Umbilical cord (tissue), 2 donors: Measurements from ENCODE around the gene GAREM1. TPM values are rescaled to one million over a fixed set of nuclear protein-coding genes. Genes with fewer than 3 reads are reported as not detected.
"Not testable (repeated sequence)": the region's sequence is repeated elsewhere in the genome, so short reads cannot be mapped to it uniquely, and the experiment has no call there.

Experiments used
- DNase-seq: peaks from one replicate; pipeline ENCODE4 v3.0.0-alpha.2; 2015; ENCODE audit warnings: low spot score
- total RNA-seq: library from RNA; depleted of rRNA; stranded (reverse); fragments of >200 nt; gene quantifications from one replicate; pipeline ENCODE4 v1.2.3, GENCODE V29; 2014; ENCODE audit warnings: low replicate concordance; ENCODE audit not compliant: insufficient read depth

GAREM1 gene
- total RNA-seq, 1 donor from 2014 or later = 5.1 TPM

DNA sequence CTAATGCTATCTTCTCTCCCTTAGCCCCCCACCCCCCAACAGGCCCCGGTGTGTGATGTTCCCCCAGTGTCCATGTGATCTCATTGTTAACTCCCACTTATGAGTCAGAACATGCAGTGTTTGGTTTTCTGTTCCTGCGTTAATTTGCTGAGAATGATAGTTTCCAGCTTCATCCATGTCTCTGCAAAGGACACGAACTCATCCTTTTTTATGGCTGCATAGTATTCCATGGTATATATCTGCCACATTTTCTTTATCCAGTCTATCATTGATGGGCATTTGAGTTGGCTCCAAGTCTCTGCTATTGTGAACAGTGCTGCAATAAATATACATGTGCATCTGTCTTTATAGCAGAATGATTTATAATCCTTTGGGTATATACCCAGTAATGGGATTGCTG is 179.1 kb downstream of the GAREM1 start:
- not testable (repeated sequence) for DNase-seq

DNA sequence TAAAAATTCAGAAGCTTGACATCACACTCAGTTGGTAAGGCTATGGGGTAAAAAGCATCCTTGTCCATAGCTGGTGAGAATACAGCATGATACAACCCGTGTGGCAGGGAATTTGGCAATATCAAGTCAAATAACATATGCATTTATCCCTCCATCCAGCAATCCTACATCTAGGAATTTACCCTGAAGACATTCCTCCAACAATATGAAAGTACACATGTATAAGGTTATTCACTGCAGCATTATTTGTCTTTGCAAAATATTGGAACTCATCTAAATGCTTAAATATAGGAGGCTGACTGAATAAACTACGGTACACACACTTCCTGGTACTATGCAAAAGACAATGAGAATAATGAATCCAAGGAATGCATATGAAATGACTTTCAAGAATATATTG is 179.9 kb downstream of the GAREM1 start:
- no peak for DNase-seq

DNA sequence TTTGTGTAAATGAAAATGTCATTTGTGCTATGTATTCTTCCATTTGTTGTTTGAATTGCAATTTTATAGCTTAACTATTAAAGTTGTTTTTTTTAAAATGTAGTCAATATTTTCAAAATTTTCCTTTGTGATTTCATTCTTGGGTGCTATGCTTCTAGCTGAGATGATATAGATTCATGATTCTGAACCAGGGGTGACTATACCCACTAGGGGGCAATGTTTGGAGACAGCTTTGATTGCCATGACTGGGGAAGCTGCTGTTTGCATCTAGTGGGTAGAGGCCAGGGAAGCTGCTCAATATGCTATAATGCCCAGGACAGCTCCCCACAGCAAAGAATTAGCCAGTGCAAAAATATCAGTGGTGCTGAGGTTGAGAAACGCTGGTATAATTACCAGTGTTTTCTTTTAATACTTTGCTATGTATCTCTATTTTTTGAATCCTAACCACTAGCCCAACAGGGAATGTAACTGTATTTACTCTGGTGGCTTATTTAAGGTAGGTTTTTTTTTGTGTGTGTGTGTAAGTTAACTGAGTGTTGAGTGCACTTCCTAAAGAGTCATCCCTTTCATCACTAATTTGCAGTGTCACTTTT is 181.1 kb downstream of the GAREM1 start:
- DNase-seq = peak; percentile 68

DNA sequence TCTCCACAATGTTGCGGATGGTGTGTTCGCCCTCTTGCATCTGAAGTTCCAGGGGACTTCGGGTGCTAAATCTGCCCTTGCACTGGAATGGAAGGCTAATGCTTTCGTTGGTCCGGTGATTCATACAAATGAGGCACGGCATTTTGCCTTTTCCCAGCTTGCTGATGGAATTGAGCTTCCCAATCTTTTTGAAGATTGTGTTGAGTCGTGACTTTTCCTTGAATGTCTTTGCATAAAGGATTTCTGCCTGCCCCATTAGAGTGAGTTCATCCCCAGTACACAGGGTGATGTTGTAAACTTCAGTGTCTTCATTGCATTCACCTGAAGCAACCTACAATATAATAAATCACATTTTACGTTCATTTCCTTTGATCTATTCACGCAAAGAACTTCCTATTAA is 182.8 kb downstream of the GAREM1 start:
- no peak for DNase-seq

DNA sequence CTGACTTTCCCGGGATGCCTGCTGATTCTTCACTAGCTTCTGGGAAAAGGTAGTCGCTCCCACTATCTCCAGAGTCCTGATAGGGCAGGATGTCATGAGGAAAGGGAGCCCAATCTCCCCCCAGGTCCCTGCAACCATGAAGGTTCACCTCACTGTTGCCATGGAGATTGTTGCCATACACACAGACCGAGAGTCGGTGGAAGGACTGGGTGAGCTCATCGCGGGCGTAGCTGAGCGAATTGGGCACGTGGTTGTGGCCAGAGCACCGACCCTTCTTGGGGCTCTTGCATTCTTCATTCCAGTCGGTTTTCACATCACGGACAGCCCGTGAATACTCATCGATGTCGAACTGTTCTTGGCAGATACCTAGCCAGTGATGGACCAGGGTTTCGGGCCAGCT is 183.4 kb downstream of the GAREM1 start:
- no peak for DNase-seq

DNA sequence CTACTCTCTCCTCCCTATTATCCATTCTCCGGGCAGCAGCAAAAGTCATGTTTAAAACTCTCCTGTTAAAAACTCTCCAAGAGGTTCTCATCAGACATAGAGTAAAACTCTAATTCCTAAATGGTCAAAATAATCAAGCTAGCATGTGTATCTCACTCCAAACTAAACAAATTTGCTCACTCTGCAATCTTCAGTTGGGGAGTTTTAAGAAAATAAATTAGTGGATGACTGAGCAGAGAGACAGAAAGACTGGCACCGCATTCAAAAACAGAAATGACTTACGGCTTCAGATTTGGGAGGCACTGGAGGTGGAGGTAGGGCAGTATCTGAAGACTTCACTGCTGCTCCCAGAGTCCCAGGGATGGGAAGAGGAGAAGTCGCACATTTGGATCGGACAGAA is 183.9 kb downstream of the GAREM1 start:
- DNase-seq = no peak

DNA sequence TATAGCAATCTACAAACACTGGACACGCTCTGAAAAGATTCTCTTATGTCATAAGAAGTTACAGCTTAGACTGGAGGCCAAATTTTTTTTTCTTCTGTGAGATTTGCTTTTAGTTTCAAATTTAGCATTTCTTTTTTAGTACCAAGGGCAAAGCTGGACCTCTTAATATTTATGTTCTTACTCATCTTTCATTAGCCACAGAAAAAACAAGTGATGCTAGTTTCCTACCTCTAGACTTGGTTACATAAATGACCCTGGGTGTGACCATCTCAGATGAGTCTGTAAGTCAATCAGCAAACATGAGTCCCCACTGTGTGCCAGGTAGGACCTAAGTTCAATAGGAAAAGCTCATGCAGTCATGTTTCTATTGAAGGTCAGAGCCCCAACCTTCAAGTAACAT is 186.4 kb downstream of the GAREM1 start:
- no peak for DNase-seq

DNA sequence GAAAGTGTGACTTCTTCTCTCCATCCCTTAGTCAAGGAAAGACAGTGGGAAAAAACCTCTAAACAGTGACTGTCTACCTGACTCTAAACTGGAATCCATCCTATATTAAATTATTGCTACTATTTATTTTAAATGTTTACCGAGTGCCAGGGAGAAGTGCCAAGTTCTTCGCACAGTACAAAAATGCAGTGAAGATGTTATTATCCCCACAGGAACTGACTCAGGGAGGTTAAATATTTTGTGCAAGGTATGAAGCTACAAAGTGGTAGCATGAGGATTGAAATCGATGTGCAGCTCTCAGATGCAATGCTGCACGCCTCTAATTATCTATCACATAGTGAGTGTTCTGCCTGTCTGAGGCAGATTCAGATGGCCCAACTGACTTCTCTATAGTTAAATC is 189.8 kb downstream of the GAREM1 start:
- DNase-seq = no peak

DNA sequence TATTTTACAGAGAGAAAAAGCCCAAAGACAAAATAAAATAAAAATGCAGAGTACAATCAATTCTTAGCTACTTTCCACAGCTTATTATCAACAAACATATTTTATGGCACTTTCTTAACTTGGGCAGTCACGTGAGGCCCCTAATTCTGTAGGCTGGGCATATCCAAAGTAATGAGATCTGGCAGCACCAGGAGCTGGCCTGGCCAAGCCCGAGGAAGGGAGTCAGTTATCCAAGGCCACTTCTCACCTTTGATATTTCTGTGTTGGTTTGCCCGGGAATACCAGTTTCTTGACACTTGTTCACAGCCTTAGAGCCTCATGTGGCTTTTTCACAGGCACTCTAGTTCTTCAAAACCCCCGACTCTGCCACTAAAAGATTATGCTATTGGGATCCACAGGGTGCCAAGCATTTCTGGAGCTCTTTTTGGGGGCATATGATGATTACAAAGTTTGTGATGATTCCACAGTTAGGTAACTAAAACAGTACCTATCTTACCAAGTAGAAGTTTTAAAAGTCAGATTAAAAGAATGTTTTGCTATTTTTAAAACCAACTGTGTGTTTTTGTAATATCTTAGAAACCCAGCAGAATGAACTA is 190.4 kb downstream of the GAREM1 start:
- no peak for DNase-seq

DNA sequence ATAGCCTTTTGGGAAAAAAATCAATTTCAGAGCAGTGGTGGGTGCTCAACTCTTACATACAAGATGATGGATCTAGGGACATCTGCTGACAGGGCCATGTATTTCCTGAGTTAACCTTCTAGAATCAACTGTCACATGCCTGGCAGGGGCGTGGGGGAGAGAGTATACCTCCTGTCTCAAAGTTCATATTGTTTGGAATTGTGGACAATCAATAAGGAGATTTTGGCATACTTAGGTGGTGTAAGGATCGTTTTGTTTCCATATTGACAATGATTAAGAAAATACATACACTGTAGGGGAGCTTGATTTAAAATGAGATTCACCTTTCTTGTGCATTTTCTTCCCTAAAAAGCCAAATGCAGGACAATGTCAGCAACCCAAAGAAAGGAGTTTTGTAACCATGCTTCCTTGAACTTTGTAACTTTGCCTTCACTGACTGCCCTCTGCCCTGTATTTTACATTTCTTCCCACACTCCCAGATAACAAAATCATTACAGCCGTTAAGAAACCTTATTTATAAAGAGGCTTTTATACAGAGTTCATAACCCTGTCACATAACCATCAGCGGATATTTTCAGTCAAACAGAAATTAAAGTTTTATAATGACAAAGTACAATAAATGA is 192.4 kb downstream of the GAREM1 start:
- no peak for DNase-seq

DNA sequence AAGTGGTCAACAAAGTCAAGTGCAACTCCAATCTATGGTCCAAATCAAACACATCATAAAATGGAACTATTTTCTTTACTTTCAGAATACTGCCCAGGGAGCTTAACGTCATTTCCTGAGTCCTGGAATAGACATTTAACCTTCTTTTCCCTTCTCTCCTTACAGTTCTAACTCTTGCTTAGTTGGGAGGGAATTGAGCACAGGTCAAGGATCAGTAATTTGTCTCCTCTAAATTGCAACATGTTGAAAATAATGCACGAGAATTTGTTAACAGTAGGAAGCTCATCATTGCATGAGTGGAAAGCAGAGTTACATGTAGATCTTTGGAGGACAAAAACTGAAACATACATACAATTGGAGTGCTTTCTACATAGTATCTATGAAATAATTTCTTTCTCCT is 193.1 kb downstream of the GAREM1 start:
- no peak for DNase-seq

DNA sequence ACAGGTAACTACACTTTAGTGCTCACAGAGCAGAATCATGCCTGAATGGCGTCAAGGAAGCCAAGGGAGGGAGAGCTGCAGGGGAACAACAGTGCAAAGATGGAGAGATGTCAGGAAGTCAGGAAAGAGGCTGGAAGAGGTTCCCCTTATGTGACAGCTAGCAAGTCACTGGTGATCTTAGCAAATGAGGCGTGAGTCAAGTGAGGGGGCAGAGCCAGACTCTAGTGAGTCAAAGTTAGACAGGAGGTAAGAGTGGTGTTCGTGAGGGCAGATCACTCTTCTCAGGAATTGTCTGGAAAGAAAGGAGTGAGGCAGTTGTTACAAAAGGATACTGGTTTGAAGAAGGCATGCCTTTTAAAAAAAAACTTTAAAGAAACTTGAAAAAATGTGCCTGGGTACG is 193.8 kb downstream of the GAREM1 start:
- DNase-seq = no peak

DNA sequence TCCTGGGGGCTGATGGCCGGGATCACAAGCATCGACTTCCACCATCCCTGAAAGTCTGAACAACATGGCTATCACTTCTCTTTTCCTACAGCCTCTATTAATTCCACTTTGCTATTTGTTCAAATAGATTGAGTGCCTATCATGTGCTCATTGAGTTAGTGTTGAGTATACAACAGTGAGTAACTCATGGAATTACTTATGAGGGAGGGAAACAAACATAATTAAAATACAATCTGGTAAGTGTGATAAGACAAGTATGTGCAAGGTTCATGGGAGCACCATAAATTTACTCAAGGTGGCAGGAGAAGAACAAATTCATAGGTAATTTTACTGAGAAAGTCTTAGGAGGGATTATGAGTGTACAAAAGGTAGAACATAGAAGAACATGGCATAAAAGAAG is 194.4 kb downstream of the GAREM1 start:
- DNase-seq = no peak

DNA sequence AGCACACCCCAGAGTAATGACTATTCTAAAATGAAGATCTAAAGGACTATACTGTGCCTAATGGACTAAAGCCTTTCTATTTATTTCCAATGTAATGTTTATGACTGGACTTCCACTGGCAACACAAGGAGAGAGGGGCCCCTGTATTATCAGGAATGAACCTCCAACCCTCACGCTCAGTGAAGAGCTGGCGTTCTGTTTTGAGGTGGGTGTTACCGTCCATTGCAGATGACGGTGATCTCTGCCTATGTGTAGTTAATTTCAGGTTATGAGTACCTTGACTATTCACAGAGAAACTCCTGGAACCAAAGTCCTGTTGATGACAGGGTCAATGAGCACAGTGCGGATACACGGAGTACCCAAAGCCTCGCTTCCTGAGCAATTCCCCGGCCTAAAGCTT is 195.5 kb downstream of the GAREM1 start:
- DNase-seq = no peak

DNA sequence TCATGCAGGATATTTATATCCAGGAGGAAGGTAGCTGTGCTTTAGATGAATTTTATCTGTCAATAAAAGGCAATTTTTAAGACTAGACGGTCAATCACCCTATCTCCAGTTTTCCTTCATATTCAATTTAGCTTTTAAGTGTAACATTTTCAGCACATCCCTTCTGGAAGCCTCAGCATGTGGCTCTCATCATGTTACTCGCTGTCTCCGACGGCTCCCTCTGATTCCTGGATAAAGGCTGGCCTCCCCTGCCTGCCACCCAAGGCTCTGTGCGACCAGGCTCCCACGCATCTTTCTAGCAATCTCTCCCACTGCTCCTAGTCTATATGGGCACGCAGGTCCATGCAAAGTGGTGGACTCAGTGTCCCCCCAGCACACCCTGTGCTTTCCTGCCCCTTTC is 196.4 kb downstream of the GAREM1 start:
- no peak for DNase-seq

DNA sequence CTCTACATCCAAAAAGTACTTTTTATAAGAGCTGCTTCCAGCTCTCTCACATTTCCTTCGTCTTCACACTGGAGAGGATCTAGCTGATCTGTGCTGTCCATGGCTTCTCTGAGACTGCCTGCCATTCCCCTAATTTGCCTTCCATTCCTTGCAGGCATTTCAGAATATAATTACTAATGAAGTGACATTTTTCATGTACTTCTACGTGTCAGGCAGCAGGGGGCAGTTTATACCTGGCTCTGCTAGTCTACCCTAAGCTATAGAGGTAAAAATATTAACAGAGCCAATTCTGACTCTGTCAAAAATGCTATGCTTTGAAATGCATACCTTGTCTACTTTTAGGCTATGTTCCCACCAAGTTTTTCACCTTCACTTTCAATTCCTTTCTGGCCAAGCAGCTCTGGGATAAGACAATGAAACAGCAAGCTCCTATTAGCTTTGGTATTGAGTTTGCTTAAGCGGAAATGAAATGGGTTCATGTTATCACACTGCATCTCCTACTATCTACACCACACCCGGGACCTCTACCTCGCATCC is 198.9 kb downstream of the GAREM1 start:
- peak; percentile 35 for DNase-seq

DNA sequence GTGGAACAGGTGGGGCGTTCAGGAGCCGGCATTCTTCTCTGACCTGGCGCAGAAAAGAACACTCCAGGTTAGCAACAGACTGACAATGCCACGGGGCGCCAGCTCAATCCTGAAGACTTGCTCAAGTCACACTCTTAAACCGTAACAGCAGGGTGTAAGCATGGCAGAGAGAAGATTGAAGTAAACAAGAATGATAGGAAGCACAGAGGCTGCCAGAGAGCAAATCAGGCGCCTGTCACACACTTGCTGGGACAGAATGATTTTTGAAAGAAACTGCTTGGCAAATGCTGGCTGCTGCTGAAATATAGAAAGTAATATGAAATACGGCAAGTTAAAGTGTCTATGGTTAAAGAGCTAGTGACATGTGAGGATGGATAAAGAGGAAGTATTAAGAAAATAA is 200.3 kb downstream of the GAREM1 start:
- DNase-seq = no peak

DNA sequence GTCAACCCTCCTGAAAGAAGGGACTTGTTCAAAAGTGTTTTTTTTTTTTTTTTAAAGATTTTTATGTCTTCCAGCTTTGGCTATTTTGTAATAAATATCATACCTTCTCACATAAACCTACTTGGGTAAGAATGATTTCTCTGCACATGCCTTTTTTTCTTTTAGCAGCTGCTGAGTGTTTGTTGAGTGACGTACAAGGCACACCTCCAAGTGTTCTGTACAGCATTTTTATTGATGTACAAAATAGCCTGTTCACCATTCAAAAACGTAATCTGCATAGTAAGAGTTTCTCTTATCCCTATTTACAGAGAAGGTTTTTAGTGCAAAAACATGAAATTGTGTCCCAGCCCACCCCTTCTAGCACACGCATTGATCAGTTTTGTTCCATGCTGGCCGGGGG is 203.2 kb downstream of the GAREM1 start:
- no peak for DNase-seq

DNA sequence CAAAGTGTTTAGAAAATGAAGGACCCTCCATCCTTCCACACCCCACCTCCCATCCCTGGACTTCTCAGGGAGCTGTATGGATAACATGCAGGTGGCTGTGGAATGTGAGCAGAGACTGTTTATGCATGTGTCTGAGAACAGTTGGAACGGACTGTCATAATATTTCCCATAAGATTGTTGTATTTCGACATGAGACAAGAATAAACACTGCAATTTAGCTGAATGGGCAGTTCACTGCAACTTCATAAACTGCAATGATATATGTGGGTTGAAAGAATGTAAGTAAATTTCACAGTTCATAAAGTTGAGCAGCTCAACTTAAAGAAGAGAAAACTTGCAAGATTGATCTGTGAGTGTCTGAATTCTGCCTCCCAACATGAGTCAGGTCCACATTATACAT is 206.3 kb downstream of the GAREM1 start:
- no peak for DNase-seq

DNA sequence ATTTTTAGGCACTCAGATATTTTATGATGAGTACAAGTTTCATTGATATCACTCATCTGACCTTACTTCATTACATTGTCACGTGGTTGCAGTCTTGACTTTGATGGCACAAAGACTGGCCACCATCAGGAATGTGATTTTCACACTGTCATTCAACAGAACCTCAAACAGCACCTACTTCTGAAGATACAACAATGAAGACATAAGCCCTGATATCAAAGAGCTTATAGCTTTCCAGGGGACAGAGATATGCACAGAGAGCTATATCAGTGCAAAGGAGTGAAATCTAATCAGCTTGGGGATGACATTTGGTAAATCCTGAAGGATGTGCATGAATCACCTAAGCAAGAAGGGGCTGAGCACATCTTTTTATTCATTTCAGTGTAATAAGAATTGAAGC is 208.6 kb downstream of the GAREM1 start:
- DNase-seq = no peak

DNA sequence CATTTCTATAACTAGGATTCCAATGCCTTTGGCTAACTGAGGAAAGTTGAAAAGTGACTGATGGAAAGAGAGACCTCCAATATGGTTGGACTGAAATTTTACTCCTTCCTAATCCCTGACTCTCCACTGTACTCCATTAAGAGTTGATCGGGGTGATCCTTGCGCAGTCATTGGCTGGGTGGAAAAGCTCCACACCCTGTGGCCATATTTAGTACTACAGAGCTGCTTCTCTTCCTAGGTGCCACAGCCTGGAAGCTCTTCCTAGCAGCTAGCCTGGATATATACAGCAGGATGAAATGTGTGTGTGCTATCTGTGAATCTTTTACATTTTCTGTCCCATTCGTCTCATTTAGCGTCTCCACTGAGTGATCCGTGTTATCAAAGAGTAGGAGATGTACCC is 209.7 kb downstream of the GAREM1 start:
- DNase-seq = no peak

DNA sequence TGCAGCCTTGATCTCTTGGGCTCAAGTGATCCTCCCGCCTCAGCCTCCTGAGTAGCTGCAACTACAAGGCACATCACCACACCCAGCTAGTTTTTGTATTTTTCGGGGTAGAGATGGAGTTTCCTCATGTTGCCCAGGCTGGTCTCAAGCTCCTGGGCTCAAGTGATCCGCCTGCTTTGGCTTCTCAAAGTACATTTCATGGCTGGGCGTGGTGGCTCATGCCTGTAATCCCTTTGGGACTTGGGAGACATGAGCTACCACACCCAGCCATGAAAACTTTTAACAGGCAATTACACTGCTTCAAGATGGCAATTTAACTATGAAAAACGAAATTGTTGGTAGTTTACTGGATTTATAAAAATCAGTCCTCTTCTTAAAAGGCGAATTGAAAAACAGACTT is 211.1 kb downstream of the GAREM1 start:
- no peak for DNase-seq

DNA sequence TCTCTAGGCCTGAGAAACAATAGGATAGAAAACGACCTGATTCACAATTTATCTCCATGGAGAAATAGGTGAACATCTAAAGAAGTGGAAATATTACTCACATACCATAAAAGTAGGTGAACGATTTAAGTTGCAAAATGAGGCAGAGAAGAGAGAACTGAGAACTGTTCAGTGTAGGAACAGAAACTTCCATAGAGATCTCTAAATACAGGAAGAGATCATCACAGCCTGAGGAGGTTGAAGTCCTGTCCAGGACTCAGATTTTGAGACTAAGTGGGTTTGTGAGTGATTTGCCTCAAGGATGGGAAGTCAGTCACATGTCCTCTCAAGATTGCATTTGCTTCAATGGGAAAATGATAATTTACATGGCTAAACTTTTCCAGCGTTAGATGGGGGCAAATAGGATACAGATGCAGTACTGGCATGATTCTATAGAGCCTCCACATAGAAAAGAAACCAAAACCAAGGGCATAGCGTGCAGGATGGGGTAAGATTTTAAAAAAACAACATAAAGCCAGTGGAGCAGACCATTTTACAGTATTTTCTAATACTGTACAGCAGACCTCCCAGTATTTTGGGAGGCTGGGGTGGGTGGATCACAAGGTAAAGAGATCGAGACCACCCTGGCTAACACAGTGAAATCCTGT is 212.0 kb downstream of the GAREM1 start:
- DNase-seq = no peak
